CD4-positive, alpha-beta T cell treated with Interferon gamma for 1 hour (primary cell): Measurements from ENCODE around the gene NUP107.
A peak's percentile ranks its signal among the peaks of the same experiment; 100 is the strongest.

Source experiments
- DNase-seq: peaks from one replicate; pipeline ENCODE4 v3.0.0-alpha.2; 2020

NUP107 gene

DNA sequence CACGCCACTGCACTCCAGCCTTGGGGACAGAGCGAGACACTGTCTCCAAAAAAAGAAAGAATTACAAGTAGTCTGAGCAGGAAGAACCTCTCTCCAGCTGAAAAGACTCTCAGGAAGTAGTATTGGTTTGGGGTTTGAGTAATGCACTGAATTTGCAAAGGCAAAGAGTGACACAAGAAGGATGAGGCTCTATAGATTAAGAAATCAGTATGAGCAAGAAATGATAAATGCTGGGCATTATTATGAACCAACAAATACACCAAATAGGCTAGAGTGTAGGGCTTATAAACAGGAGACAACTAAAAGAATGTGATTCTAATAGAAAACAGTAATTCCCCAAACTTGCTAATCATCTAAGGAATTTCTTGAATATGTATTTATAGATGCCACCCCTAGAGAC is 56.6 kb downstream of the NUP107 start:
- DNase-seq: no peak

DNA sequence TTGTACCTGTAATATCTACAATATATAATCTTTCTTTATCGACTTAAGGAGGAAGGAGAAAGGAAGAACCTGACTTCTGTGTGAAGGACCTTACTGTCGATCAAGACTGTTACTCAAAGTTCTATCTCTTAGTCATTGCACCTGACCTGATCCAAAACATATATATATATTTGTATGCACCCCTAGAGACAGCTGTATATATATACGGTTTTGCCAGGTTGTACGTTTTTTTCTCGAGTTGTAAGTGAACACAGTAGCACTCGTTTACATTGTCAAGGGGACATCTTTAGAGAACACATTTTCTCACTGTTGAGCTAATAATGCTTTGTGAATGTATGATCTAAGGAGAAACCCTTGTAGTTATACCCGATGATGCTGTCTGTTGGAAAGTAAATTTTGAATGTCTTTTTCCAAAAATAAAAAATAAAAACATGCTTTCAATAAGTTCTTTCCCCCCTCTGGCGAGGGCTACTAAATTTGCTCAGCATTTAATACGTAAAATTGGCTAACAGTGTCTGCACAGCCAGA is 58.7 kb downstream of the NUP107 start:
- DNase-seq: no peak

DNA sequence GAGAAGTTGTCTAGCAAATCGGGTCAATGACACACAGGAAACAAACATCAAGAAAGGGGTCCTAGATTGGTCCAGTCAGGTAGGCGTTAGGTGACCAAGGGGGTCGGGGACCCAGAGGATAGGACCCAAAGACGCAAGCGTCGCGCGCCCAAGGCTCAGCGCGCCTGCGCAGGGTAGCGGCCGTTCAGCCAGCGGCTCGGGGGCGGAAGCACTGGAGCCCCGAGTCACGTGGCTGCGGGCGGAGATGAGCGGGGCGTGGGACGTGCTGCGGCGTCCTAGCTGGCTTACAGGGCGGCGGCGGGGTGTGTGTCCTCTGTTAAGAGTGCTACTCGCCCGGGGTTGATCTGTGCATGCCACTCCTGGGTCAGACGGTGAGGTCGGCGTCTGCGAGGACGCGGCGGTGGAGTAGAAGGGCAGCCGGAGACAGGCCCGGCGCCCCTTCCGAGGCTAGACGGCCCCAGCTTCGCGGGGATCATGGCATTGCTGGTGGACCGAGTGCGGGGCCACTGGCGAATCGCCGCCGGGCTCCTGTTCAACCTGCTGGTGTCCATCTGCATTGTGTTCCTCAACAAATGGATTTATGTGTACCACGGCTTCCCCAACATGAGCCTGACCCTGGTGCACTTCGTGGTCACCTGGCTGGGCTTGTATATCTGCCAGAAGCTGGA is 59.3 kb downstream of the NUP107 start, which contains the start of gene SLC35E3:
SLC35E3 (plus strand) TSS at position 273 of the 668 bp plus-strand sequence; CDS start at position 475, 202 bp downstream.
- DNase-seq: peak; percentile 90

- peak; percentile 7 for DNase-seq
Measured at GRCh38 chr12:68746572-68747180, 59.9 kb downstream of the NUP107 start.

DNA sequence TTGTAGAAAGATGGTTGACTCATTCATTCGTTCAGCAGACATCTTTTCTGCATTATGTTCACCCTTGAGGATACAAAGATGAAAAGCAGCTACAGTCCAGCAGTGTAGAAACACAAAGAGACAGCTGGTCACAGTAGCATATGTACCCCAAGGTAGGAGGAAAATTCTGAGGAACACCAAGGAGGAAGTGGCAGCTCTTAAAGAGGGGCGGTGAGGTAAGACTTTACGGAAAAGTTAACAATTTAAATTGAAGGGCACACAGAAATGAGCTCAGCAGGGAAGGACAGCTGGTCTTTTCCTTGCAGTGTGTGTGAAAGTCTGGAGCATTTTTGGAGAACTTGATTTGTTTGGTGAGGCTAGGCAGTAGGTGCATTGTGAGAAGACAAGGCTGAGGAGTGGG is 62.7 kb downstream of the NUP107 start:
- no peak for DNase-seq

GRCh38 chr12:68749861-68750260 is 63.1 kb downstream of the NUP107 start:
- no peak for DNase-seq

DNA sequence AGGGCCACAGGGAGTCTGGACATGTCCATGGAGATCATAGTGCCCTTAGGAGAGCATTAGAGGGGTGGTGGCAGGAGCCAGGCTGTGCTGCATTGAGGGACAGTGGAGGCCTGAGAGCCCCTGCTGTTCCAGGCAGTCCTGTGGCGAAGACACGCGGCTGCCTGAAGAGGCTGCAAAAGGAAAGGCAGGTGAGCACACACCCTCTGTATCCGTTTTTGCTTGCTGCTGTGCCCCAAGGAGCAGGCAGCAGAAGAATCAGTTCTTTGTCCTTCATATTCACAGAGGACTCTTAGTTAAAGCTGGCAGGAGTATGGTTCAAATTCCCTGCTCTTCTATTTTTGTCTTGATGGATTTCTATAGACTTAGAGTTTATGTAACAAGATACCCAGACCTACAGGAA is 63.7 kb downstream of the NUP107 start:
- no peak for DNase-seq

DNA sequence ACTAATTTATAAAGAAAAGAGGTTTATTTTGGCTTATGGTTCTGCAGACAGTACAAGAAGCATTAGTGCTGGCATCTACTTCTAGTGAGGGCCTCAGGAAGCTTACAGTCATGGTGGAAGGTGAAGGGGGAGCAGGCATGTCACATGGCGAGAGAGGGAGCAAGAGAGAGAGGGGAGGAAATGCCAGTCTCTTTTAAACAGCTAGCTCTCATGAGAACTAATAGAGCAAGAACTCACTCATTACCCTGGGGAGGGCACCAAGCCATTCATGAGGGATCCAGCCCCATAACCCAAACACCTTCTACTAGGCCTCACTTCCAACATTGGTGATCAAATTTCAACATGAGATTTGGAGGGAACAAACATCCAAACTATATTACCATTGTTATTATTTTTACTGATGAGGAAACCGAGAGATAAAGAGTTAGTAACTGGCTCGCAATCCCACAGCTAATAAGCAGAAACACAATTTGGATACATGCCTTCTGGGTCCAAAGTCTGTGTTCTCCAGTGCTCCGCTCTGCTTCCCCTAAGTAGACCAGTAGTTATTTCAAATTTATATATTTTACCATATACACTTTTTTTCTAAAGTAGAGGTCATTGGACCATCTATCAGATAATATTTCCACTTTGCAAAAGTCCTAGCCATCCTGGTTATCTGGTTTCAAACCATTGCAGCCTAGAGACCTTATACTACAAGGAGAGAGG is 68.9 kb downstream of the NUP107 start:
- DNase-seq: no peak

GRCh38 chr12:68759852-68760251 is 73.1 kb downstream of the NUP107 start:
- no peak for DNase-seq

- DNase-seq: no peak
Measured at GRCh38 chr12:68760806-68761441, 74.1 kb downstream of the NUP107 start.

DNA sequence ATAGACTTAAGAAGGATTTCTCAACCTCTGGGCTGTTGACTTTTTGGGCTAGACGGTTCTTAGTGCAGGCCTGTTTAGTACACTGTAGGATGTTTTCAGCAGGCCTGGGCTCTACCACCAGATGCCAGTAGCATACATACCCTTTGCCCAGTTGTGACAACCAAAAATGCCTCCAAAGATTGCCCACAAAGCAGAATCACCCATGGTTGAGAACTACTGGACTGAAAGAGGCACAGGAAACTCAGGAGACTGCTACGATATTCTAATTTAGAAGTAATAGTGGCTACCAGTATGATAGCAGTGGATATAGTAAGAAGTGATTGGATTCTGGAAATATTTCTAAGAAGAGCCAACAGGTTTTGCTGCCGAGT is 74.6 kb downstream of the NUP107 start:
- no peak for DNase-seq

- DNase-seq: no peak
Measured at GRCh38 chr12:68761901-68762630, 75.3 kb downstream of the NUP107 start.

DNA sequence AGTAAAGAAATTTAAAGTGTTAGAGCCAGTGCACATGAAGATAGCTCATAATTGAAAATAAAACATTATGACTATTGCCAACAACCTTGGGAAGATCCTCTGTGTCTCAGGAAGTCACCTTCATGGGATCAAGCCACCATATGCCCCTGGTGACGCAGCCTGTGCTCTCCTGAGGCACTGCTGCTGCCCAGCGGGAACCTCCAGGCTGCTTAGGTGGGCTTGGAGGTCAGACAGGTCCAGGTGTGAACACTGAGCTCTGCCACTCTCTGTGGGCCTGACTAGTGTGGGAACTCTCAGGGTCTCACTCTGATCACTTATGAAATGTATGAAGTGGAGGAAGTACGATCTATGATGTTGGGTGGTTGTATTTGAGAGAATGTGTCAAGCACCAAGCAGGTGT is 75.9 kb downstream of the NUP107 start:
- no peak for DNase-seq

DNA sequence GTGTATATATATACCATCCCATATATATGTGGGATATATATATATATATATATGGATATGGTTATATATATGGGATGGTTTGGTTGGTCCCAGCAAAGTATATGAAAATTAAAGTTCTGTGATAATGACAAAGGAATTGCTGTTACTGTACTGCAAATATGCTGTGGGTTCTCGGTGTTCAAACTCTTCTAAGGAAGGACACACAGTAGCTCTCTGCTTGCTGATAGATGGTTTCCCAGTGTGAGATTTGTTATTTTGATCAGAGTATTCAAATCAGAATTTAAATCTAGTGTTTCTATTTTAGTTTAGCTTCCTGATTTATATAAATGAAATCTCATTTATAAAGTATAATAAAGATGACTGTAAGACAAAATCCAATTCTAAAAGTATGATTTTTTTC is 78.9 kb downstream of the NUP107 start:
- DNase-seq: no peak

- DNase-seq: no peak
Measured at GRCh38 chr12:68766646-68767045, 79.9 kb downstream of the NUP107 start.

GRCh38 chr12:68767191-68767590 is 80.4 kb downstream of the NUP107 start:
- no peak for DNase-seq

GRCh38 chr12:68768431-68768939 is 81.7 kb downstream of the NUP107 start:
- DNase-seq: no peak

- DNase-seq: no peak
Measured at GRCh38 chr12:68769941-68770340, 83.2 kb downstream of the NUP107 start.

DNA sequence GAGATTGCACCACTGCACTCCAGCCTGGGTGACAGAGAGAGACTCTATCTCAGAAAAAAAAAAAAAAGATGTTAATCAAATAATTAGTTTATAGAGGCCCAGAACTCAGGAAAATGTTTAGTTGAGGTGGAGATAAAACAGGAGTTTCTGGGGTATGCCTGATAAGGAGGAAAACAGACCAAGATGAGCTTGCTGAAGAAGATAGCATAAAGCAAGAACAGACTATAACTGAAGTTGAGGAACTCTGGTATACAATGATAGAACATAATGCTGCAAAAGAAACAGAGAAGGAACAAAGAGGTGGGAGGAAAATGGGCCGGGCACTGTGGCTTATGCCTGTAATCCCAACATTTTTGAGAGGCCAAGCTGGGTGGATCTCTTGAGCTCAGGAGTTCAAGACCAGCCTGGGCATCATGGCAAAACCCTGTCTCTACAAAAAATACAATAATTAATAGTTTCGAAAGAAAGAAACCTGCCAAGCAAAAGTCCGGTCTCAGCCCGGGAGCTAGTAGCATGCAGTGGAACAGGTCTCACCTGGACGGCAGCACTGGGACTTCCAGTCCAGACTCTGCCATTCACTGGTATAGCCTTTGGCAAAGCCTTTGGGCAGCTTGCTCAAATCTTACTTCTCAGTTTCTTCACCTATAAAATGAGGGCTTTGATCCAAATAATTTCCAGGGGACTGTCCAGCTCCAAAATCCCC is 84.6 kb downstream of the NUP107 start:
- DNase-seq: no peak

GRCh38 chr12:68772714-68773113 is 85.9 kb downstream of the NUP107 start:
- DNase-seq: no peak

GRCh38 chr12:68773582-68773981 is 86.8 kb downstream of the NUP107 start:
- DNase-seq: no peak

- no peak for DNase-seq
Measured at GRCh38 chr12:68775121-68775630, 88.4 kb downstream of the NUP107 start.
